H9 (cell line): ENCODE results near the gene NAT14. TPM values are rescaled to one million over a fixed set of nuclear protein-coding genes. Genes with fewer than 3 reads are reported as not detected.

Source experiments
- DNase-seq: peaks from one replicate; pipeline ENCODE4 v3.0.0-alpha.2; 2017
- H2AFZ ChIP-seq: one replicate; pipeline ENCODE4 v1.6.1; 2013; ENCODE audit warnings: mild to moderate bottlenecking, low read length, control low read depth, moderate library complexity
- H2AK5ac ChIP-seq: 2 replicates; pipeline ENCODE4 v1.6.1; 2013; ENCODE audit warnings: low read length, control low read depth, mixed read lengths; ENCODE audit not compliant: insufficient read length
- H2BK120ac ChIP-seq: one replicate; pipeline ENCODE4 v1.6.1; 2013; ENCODE audit warnings: low read depth, mild to moderate bottlenecking, low read length, control low read depth, inconsistent platforms; ENCODE audit not compliant: poor library complexity, severe bottlenecking
- H2BK12ac ChIP-seq: 2 replicates; pipeline ENCODE4 v1.6.1; 2013; ENCODE audit warnings: low read length, control low read depth, mixed read lengths, low read depth; ENCODE audit not compliant: insufficient read length
- H2BK15ac ChIP-seq: 2 replicates; pipeline ENCODE4 v1.6.1; 2013; ENCODE audit warnings: low read depth, low read length, control low read depth
- H2BK20ac ChIP-seq: one replicate; pipeline ENCODE4 v1.6.1; 2013; ENCODE audit warnings: low read depth, mild to moderate bottlenecking, low read length, control low read depth, inconsistent platforms; ENCODE audit not compliant: poor library complexity, severe bottlenecking
- H2BK5ac ChIP-seq: 2 replicates; pipeline ENCODE4 v1.6.1; 2013; ENCODE audit warnings: low read length, control low read depth, mixed read lengths; ENCODE audit not compliant: insufficient read length
- H3K14ac ChIP-seq: 2 replicates; pipeline ENCODE4 v1.6.1; 2013; ENCODE audit warnings: low read length, control low read depth; ENCODE audit not compliant: insufficient read depth
- H3K18ac ChIP-seq: 2 replicates; pipeline ENCODE4 v1.6.1; 2013; ENCODE audit warnings: low read depth, mild to moderate bottlenecking, mixed read lengths, low read length, control low read depth; ENCODE audit not compliant: insufficient read length
- H3K23ac ChIP-seq: 2 replicates; pipeline ENCODE4 v1.6.1; 2013; ENCODE audit warnings: low read length, control low read depth, mixed read lengths, low read depth; ENCODE audit not compliant: insufficient read length
- H3K23me2 ChIP-seq: 2 replicates; pipeline ENCODE4 v1.6.1; 2013; ENCODE audit warnings: low read depth, mild to moderate bottlenecking, mixed read lengths, low read length, control low read depth; ENCODE audit not compliant: insufficient read length, poor library complexity, severe bottlenecking
- H3K27ac ChIP-seq: 2 replicates; pipeline ENCODE4 v1.5.1; 2013; ENCODE audit warnings: low read length, control low read depth, mixed read lengths, low read depth; ENCODE audit not compliant: insufficient read length
- H3K27me3 ChIP-seq: 2 replicates; pipeline ENCODE4 v1.6.1; 2013; ENCODE audit warnings: low read length, control low read depth, inconsistent platforms; ENCODE audit not compliant: insufficient read depth
- H3K4ac ChIP-seq: 2 replicates; pipeline ENCODE4 v1.6.1; 2013; ENCODE audit warnings: low read depth, mild to moderate bottlenecking, control low read depth, inconsistent platforms, low read length, moderate library complexity
- H3K4me1 ChIP-seq: 2 replicates; pipeline ENCODE4 v1.6.1; 2013; ENCODE audit warnings: low read length, control low read depth, inconsistent platforms; ENCODE audit not compliant: insufficient read depth
- H3K4me2 ChIP-seq: 2 replicates; pipeline ENCODE4 v1.6.1; 2013; ENCODE audit warnings: low read length, control low read depth, mixed read lengths; ENCODE audit not compliant: insufficient read length, insufficient read depth
- H3K56ac ChIP-seq: 2 replicates; pipeline ENCODE4 v1.6.1; 2013; ENCODE audit warnings: low read depth, mild to moderate bottlenecking, mixed read lengths, low read length, control low read depth; ENCODE audit not compliant: insufficient read length
- H3K79me1 ChIP-seq: 2 replicates; pipeline ENCODE4 v1.6.1; 2013; ENCODE audit warnings: low read depth, mild to moderate bottlenecking, moderate library complexity, low read length, control low read depth, inconsistent platforms; ENCODE audit not compliant: insufficient read depth, poor library complexity, severe bottlenecking
- H3K79me2 ChIP-seq: 2 replicates; pipeline ENCODE4 v1.6.1; 2013; ENCODE audit warnings: low read length, control low read depth, inconsistent platforms; ENCODE audit not compliant: insufficient read depth
- H3K9ac ChIP-seq: 2 replicates; pipeline ENCODE4 v1.6.1; 2013; ENCODE audit warnings: low read length, control low read depth, mixed read lengths; ENCODE audit not compliant: insufficient read length; ENCODE audit errors: extremely low read depth
- H3K9me3 ChIP-seq: one replicate; pipeline ENCODE4 v1.6.1; 2013; ENCODE audit warnings: low read depth, low read length, inconsistent platforms; ENCODE audit not compliant: control insufficient read depth
- H3T11ph ChIP-seq: one replicate; pipeline ENCODE4 v1.6.1; 2013; ENCODE audit warnings: mild to moderate bottlenecking, low read length, control low read depth, inconsistent platforms
- H4K20me1 ChIP-seq: one replicate; pipeline ENCODE4 v1.6.1; 2013; ENCODE audit not compliant: control insufficient read depth, insufficient read length, insufficient read depth
- H4K5ac ChIP-seq: 2 replicates; pipeline ENCODE4 v1.6.1; 2013; ENCODE audit warnings: low read depth, mild to moderate bottlenecking, mixed read lengths, low read length, control low read depth; ENCODE audit not compliant: insufficient read length
- H4K8ac ChIP-seq: replicated peaks from 2 replicates; pipeline ENCODE4 v1.6.1; 2013; ENCODE audit warnings: low read length, control low read depth, mixed read lengths, low read depth; ENCODE audit not compliant: insufficient read length
- H4K91ac ChIP-seq: 2 replicates; pipeline ENCODE4 v1.6.1; 2013; ENCODE audit warnings: low read depth, mild to moderate bottlenecking, moderate library complexity, mixed read lengths, low read length, control low read depth; ENCODE audit not compliant: insufficient read length
- H3K27ac Mint-ChIP-seq, 3 experiments: 2 replicates in 2 of 3; 3 replicates in 1 of 3; pipeline ENCODE4 v1.8.0; 2020 to 2021; ENCODE audit warnings: mixed read lengths in 3 of 3, mild to moderate bottlenecking in 1 of 3, moderate library complexity in 1 of 3
- H3K27me3 Mint-ChIP-seq: 2 replicates; pipeline ENCODE4 v1.8.0; 2021; ENCODE audit warnings: low read depth, mild to moderate bottlenecking, moderate library complexity, mixed read lengths
- H3K36me3 Mint-ChIP-seq, 3 experiments: 2 replicates in 2 of 3; 3 replicates in 1 of 3; pipeline ENCODE4 v1.8.0; 2020 to 2021; ENCODE audit warnings: low read depth in 3 of 3, mixed read lengths in 3 of 3; ENCODE audit not compliant: insufficient read depth in 1 of 3
- H3K4me1 Mint-ChIP-seq, 2 experiments: 2 replicates each; pipeline ENCODE4 v1.8.0; 2020; ENCODE audit warnings: mixed read lengths in 2 of 2
- H3K4me3 Mint-ChIP-seq, 2 experiments: 2 replicates in 1 of 2; 3 replicates in 1 of 2; pipeline ENCODE4 v1.8.0; 2020 to 2021; ENCODE audit warnings: mild to moderate bottlenecking in 2 of 2, mixed read lengths in 2 of 2, moderate library complexity in 1 of 2
- H3K9me3 Mint-ChIP-seq, 2 experiments: 2 replicates in 1 of 2; 3 replicates in 1 of 2; pipeline ENCODE4 v1.8.0; 2020; ENCODE audit warnings: mild to moderate bottlenecking in 2 of 2, mixed read lengths in 2 of 2, moderate library complexity in 1 of 2
- CTCF ChIP-seq: fragments of 200-600 bp; sonication (generic); conservative IDR thresholded peaks from 3 replicates; pipeline ENCODE4 v1.8.0; 2021; ENCODE audit warnings: antibody characterized with exemption, mild to moderate bottlenecking
- WGBS: extraction: QIAGEN DNeasy Blood & Tissue Kit; methylation state at CpG from one replicate; pipeline ENCODE4 v1.1.7; 2013; ENCODE audit warnings: missing lambda C conversion rate, low lambda C conversion rate, mixed read lengths; ENCODE audit not compliant: insufficient read length; ENCODE audit errors: extremely low coverage; 5-methylcytosine and 5-hydroxymethylcytosine counted together
- total RNA-seq: library from RNA; stranded (reverse); gene quantifications from 2 replicates; pipeline ENCODE4 v1.2.1, GENCODE V29; 2021

The NAT14 gene
- total RNA-seq, 1 experiment from 2014 or later, result 51.2 TPM

- no peak overlapping the region for H3K18ac ChIP-seq
- H3K14ac ChIP-seq, result no peak overlapping the region
- H3K9me3 Mint-ChIP-seq, result peaks cover 0 to 5% of the 10 kb centered on the region in 2 experiments; a peak in 3 of 5 replicates
- no peak overlapping the region for H4K8ac ChIP-seq
- no peaks in the 10 kb centered on the region for H4K20me1 ChIP-seq
- no peak overlapping the region for H3K23ac ChIP-seq
- H2BK20ac ChIP-seq, result no peak overlapping the region
- H2BK15ac ChIP-seq, result no peak overlapping the region
- no peak overlapping the region for H4K91ac ChIP-seq
- H3K79me1 ChIP-seq, result no peaks in the 10 kb centered on the region
- no peak overlapping the region for H3K27ac ChIP-seq
- TF ChIP-seq CTCF, result no peak
- no peaks in the 10 kb centered on the region for H3K79me2 ChIP-seq
- peaks cover 48% of the 10 kb centered on the region for H3K27me3 Mint-ChIP-seq
- H4K5ac ChIP-seq, result no peak overlapping the region
- peak; percentile 67 for DNase-seq
- no peak overlapping the region for H2AK5ac ChIP-seq
- H3K36me3 Mint-ChIP-seq, result no peaks in the 10 kb centered on the region; a peak in 1 of 7 replicates
- H3K56ac ChIP-seq, result no peak overlapping the region
- H2BK120ac ChIP-seq, result no peak overlapping the region
- H3K4me3 Mint-ChIP-seq, result peak overlapping the region; percentile 49 to 89
- no peak overlapping the region for H3K27ac Mint-ChIP-seq
- peak overlapping the region; percentile 69 for H3K4me2 ChIP-seq
- no peak overlapping the region for H2AFZ ChIP-seq
- H3K9ac ChIP-seq, result no peak overlapping the region
- no peaks in the 10 kb centered on the region for H3K9me3 ChIP-seq
- peaks cover 21% of the 10 kb centered on the region for H3K23me2 ChIP-seq
- H3K27me3 ChIP-seq, result peaks cover 40% of the 10 kb centered on the region
- no CpG with 5 or more reads among the region's 72 CpGs for WGBS
- H3K4me1 Mint-ChIP-seq, result peaks cover 13 to 30% of the 10 kb centered on the region in 2 experiments
- no peak overlapping the region for H2BK5ac ChIP-seq
- no peak overlapping the region for H3T11ph ChIP-seq
- H3K4me1 ChIP-seq, result 0 out of 2 replicates have a peak, but pooled peaks cover 2% of the 10 kb centered on the region
- no peak overlapping the region for H3K4ac ChIP-seq
- H2BK12ac ChIP-seq, result no peak overlapping the region
These were observed 42.5 kb upstream of the NAT14 start for GRCh38 chr19:55442372-55442961.
